GM12874 (cell line): ENCODE results near the gene TPSAB1.

Source experiments
- TF ChIP-seq, protein P1 (sequence below): IDR thresholded peaks from 2 replicates; pipeline ENCODE4 v1.5.1; 2011; ENCODE audit warnings: low read depth, mild to moderate bottlenecking, control low read depth, low read length, moderate library complexity; ENCODE audit not compliant: insufficient read depth

TPSAB1 gene

GRCh38 chr16:1206326-1206725 is 34.2 kb upstream of the TPSAB1 start:
- TF ChIP-seq, protein P1, sequence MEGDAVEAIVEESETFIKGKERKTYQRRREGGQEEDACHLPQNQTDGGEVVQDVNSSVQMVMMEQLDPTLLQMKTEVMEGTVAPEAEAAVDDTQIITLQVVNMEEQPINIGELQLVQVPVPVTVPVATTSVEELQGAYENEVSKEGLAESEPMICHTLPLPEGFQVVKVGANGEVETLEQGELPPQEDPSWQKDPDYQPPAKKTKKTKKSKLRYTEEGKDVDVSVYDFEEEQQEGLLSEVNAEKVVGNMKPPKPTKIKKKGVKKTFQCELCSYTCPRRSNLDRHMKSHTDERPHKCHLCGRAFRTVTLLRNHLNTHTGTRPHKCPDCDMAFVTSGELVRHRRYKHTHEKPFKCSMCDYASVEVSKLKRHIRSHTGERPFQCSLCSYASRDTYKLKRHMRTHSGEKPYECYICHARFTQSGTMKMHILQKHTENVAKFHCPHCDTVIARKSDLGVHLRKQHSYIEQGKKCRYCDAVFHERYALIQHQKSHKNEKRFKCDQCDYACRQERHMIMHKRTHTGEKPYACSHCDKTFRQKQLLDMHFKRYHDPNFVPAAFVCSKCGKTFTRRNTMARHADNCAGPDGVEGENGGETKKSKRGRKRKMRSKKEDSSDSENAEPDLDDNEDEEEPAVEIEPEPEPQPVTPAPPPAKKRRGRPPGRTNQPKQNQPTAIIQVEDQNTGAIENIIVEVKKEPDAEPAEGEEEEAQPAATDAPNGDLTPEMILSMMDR, result no peak

DNA sequence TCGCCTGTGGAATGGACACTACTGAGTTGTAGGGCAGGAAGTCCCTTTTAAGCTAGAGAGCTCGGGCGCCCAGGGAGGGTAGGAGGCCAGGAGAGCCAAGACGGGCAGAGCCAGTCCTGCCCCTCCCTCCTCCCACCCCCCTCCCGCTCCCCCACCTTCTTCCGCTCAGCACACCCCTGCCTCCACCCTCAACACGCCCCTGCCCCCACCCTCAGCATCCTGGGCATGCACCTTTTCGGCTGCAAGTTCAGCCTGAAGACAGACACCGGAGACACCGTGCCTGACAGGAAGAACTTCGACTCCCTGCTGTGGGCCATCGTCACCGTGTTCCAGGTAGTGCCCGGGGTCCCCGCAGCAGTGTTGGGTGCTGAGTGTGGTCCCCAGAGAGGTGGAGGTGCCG is 33.7 kb upstream of the TPSAB1 start:
- TF ChIP-seq, protein P1, result no peak

- TF ChIP-seq, protein P1, result no peak
Measured at GRCh38 chr16:1208239-1208830, 32.2 kb upstream of the TPSAB1 start.

DNA sequence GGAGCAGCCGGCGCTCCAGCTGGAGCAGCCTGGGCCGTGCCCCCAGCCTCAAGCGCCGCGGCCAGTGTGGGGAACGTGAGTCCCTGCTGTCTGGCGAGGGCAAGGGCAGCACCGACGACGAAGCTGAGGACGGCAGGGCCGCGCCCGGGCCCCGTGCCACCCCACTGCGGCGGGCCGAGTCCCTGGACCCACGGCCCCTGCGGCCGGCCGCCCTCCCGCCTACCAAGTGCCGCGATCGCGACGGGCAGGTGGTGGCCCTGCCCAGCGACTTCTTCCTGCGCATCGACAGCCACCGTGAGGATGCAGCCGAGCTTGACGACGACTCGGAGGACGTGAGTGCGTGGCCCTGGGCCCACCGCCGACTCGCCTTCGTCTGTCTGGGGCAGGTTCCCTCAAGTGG is 31.4 kb upstream of the TPSAB1 start:
- TF ChIP-seq, protein P1, result no peak

- TF ChIP-seq, protein P1, result no peak
Measured at GRCh38 chr16:1210461-1210860, 30.0 kb upstream of the TPSAB1 start.

DNA sequence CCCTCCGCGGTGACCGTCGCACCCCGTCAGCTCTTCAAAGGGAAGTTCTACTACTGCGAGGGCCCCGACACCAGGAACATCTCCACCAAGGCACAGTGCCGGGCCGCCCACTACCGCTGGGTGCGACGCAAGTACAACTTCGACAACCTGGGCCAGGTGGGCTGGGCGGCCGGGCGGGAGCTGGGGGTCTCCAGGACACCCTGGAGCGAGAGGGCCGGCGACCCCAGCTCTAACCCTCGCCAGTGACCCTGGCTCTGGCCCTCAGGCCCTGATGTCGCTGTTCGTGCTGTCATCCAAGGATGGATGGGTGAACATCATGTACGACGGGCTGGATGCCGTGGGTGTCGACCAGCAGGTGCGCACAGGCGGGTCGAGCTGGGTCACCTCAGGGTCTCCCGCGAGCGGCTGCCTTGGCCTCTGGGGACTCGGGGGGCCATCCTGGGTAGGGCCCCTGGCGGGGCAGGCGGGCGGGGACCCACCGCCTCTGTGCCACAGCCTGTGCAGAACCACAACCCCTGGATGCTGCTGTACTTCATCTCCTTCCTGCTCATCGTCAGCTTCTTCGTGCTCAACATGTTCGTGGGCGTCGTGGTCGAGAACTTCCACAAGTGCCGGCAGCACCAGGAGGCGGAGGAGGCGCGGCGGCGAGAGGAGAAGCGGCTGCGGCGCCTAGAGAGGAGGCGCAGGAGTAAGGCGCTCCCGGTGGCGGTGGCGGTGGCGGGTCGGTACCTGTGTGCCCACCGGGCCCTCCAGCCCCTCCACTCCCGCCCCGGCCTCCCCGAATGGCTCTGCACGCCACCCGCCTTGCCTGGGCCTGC is 28.8 kb upstream of the TPSAB1 start:
- TF ChIP-seq, protein P1, result no peak

GRCh38 chr16:1212616-1213194 is 27.8 kb upstream of the TPSAB1 start:
- TF ChIP-seq, protein P1, result no peak
